ENCODE data around the gene NCOA7. TPM values are rescaled to one million over a fixed set of nuclear protein-coding genes. Genes with fewer than 3 reads are reported as not detected.

NCOA7 gene
- total and polyA plus RNA-seq, 10 of the 15 experiments (the other 5 are each of a cell fraction or from before 2014, with no cell fraction given): 18.9 to 50.3 (median 34.2) TPM

- TF ChIP-seq BCLAF1 (IDR thresholded peaks at IDR 0.05) (no peak), RCOR1 (conservative IDR thresholded peaks at IDR 0.05; ENCODE audit: low read depth, low read length) (no peak), RB1 (IDR thresholded peaks at IDR 0.05; ENCODE audit: borderline replicate concordance) (no peak), BCL3 (IDR thresholded peaks at IDR 0.05; ENCODE audit: borderline replicate concordance, insufficient read depth, low read depth, low read length, poor library complexity, severe bottlenecking) (no peak)
These were observed 48.7 kb upstream of the NCOA7 start (continued) for GRCh38 chr6:125742024-125742423.

GRCh38 chr6:125742464-125743120 is 48.2 kb upstream of the NCOA7 start:
- 41% methylated on average over 5 of the region's 5 CpGs for WGBS (ENCODE audit: insufficient coverage, insufficient replicate concordance, low lambda C conversion rate, missing lambda C conversion rate)
- TF ChIP-seq NRF1 (conservative IDR thresholded peaks at IDR 0.05; ENCODE audit: low read depth, low read length): no peak
- no peak for TF ChIP-seq DPF2 (IDR thresholded peaks at IDR 0.05)
- no peak for TF ChIP-seq SUZ12 (IDR thresholded peaks at IDR 0.05; ENCODE audit: unreplicated experiment)
- TF ChIP-seq SREBF2 (IDR thresholded peaks at IDR 0.05; ENCODE audit: low read length): no peak
- TF ChIP-seq CUX1 (IDR thresholded peaks at IDR 0.05; ENCODE audit: insufficient replicate concordance, low read depth, low read length): no peak
- TF ChIP-seq MEF2B (IDR thresholded peaks at IDR 0.05; ENCODE audit: partially characterized antibody, poor library complexity, severe bottlenecking): no peak
- TF ChIP-seq ZZZ3 (IDR thresholded peaks at IDR 0.05; ENCODE audit: control insufficient read depth, insufficient read length, low read depth): no peak
- TF ChIP-seq MXI1 (IDR thresholded peaks at IDR 0.05; ENCODE audit: low read depth, low read length): no peak

More at GRCh38 chr6:125742464-125743120, 48.2 kb upstream of the NCOA7 start:
- Histone ChIP-seq H3K9me3 (replicated peaks; ENCODE audit: control insufficient read depth, insufficient read depth, low read length) (no peaks in the 10 kb centered on the region), H2AFZ (ENCODE audit: control insufficient read depth, low read depth, low read length) (no peak overlapping the region), H3K27me3 (replicated peaks in 1 of 2; ENCODE audit: control insufficient read depth in 2 of 2, insufficient read depth in 2 of 2, low read length in 1 of 2) (no peaks in the 10 kb centered on the region; a peak in 2 of 4 replicates), H3K79me2 (ENCODE audit: control insufficient read depth, insufficient read depth, low read length) (no peaks in the 10 kb centered on the region), H3K4me1 (ENCODE audit: control insufficient read depth, insufficient read depth, low read length) (no peaks in the 10 kb centered on the region; the same call in 1 of the 2 replicates), H3K9ac (ENCODE audit: control insufficient read depth, insufficient read depth, low read length) (no peak overlapping the region), H3K4me2 (ENCODE audit: control insufficient read depth, insufficient read depth) (no peak overlapping the region), H3K4me3 (no peak overlapping the region), H4K20me1 (ENCODE audit: control insufficient read depth, insufficient read depth) (no peaks in the 10 kb centered on the region), H3K36me3 (ENCODE audit: control insufficient read depth in 2 of 2, insufficient read depth in 2 of 2, low read length in 1 of 2) (no peaks in the 10 kb centered on the region), H3K27ac (ENCODE audit: control insufficient read depth, insufficient read depth) (no peak overlapping the region)
- intact Hi-C loops (cut with micrococcal nuclease; ENCODE audit: unreplicated experiment): no loop called here
- ChIA-PET CTCF (interaction anchor here (1.0 to 1.9 kb wide), 3 partner anchors 8 to 429 kb away, joined by 3 to 7 read pairs (median 4); no protein-coding TSS in a partner anchor), POLR2A (no interaction called here), RAD21 (ENCODE audit: unreplicated experiment) (interaction anchor here (1.2 kb wide), 1 partner anchor 11 kb away, joined by 3 read pairs; no protein-coding TSS in a partner anchor), SMC1A (ENCODE audit: uncharacterized antibody, unreplicated experiment) (interaction anchor here (0.9 to 1.9 kb wide), 3 partner anchors 8 to 28 kb away, joined by 3 to 13 read pairs (median 4); no protein-coding TSS in a partner anchor)
- in situ Hi-C loops (cut with MboI): no loop called here
- no peak for FAIRE-seq
- no peak for ATAC-seq
- BruUV-seq (replicated peaks): no TSS peak
- no peak for DNase-seq (ENCODE audit: low read depth, low spot score)

All from GM12878 (cell line).